HEK293 (cell line): Measurements from ENCODE around the gene SLC35F3.

Source experiments
- CTCF ChIA-PET: fragments of 350-600 bp; formaldehyde crosslinking; extraction: SDS; loops from one replicate; lab custom pipeline; 2021; ENCODE audit warnings: antibody characterized with exemption; lab: Yijun Ruan, JAX
- POLR2A ChIA-PET: fragments of 300-600 bp; formaldehyde crosslinking; extraction: SDS; loops from one replicate; lab custom pipeline; 2020; ENCODE audit warnings: antibody characterized with exemption, inconsistent platforms; lab: Yijun Ruan, JAX
- H3K27ac ChIP-seq: fragments of 200-500 bp; sonication (Bioruptor generic); 2 replicates; pipeline ENCODE4 v1.5.1; 2014; ENCODE audit warnings: low read depth, low read length, control low read depth, inconsistent platforms; ENCODE audit errors: extremely low read depth
- H3K36me3 ChIP-seq, 2 experiments: fragments of 200-500 bp in 1 of 2; sonication (Bioruptor generic) in 1 of 2; 1 replicate in 1 of 2; 2 replicates in 1 of 2; pipeline ENCODE4 v1.5.1; 2014 to 2017; ENCODE audit warnings: inconsistent platforms in 2 of 2, low read length in 2 of 2; ENCODE audit not compliant: control insufficient read depth in 2 of 2, insufficient read depth in 1 of 2
- H3K4me1 ChIP-seq: fragments of 200-500 bp; sonication (Bioruptor generic); 2 replicates; pipeline ENCODE4 v1.5.1; 2014; ENCODE audit warnings: mild to moderate bottlenecking, low read length, inconsistent platforms; ENCODE audit not compliant: control insufficient read depth, insufficient read depth
- H3K4me3 ChIP-seq: 2 replicates; pipeline ENCODE4 v1.5.1; 2011; ENCODE audit warnings: low read depth, mild to moderate bottlenecking, control low read depth, low read length, moderate library complexity
- H3K9me3 ChIP-seq: fragments of 200-500 bp; sonication (Bioruptor generic); 2 replicates; pipeline ENCODE4 v1.5.1; 2014; ENCODE audit warnings: low read depth, low read length, inconsistent platforms; ENCODE audit not compliant: control insufficient read depth, insufficient read depth
- MEIS1 ChIP-seq: sonication (generic); formaldehyde crosslinking; IDR thresholded peaks from 2 replicates; pipeline ENCODE4 v1.8.1; 2022; ENCODE audit warnings: missing genetic modification reagents, mild to moderate bottlenecking, borderline replicate concordance
- SCRT1 ChIP-seq: fragments of 450-650 bp; formaldehyde crosslinking; IDR thresholded peaks from 2 replicates; pipeline ENCODE4 v1.5.1; 2016; ENCODE audit warnings: missing biosample characterization, missing genetic modification characterization, borderline replicate concordance
- ZBTB8A ChIP-seq: fragments of 450-650 bp; formaldehyde crosslinking; IDR thresholded peaks from 2 replicates; pipeline ENCODE4 v1.5.1; 2016; ENCODE audit warnings: missing biosample characterization, missing genetic modification characterization
- ZIC2 ChIP-seq: fragments of 450-650 bp; formaldehyde crosslinking; IDR thresholded peaks from 2 replicates; pipeline ENCODE4 v1.5.1; 2016; ENCODE audit warnings: missing biosample characterization, missing genetic modification characterization
- ZNF10 ChIP-seq: fragments of 450-650 bp; formaldehyde crosslinking; IDR thresholded peaks from 2 replicates; pipeline ENCODE4 v1.5.1; 2017; ENCODE audit warnings: missing biosample characterization, missing genetic modification characterization
- ZNF112 ChIP-seq: fragments of 450-650 bp; formaldehyde crosslinking; IDR thresholded peaks from 2 replicates; pipeline ENCODE4 v1.5.0; 2017; ENCODE audit warnings: missing biosample characterization, missing genetic modification characterization
- ZNF140 ChIP-seq: fragments of 450-650 bp; formaldehyde crosslinking; IDR thresholded peaks from 2 replicates; pipeline ENCODE4 v1.5.1; 2016; ENCODE audit warnings: missing biosample characterization, missing genetic modification characterization
- ZNF18 ChIP-seq: fragments of 450-650 bp; formaldehyde crosslinking; IDR thresholded peaks from 2 replicates; pipeline ENCODE4 v1.5.1; 2016; ENCODE audit warnings: missing biosample characterization, missing genetic modification characterization
- ZNF248 ChIP-seq: fragments of 450-650 bp; formaldehyde crosslinking; IDR thresholded peaks from 2 replicates; pipeline ENCODE4 v1.5.1; 2017; ENCODE audit warnings: missing biosample characterization, missing genetic modification characterization
- ZNF416 ChIP-seq: fragments of 450-650 bp; formaldehyde crosslinking; IDR thresholded peaks from 2 replicates; pipeline ENCODE4 v1.5.1; 2016; ENCODE audit warnings: missing biosample characterization, missing genetic modification characterization
- ZNF426 ChIP-seq: fragments of 450-650 bp; formaldehyde crosslinking; IDR thresholded peaks from 2 replicates; pipeline ENCODE4 v1.5.1; 2017; ENCODE audit warnings: missing biosample characterization, missing genetic modification characterization, mild to moderate bottlenecking, inconsistent platforms, moderate library complexity
- ZNF48 ChIP-seq: fragments of 450-650 bp; formaldehyde crosslinking; IDR thresholded peaks from 2 replicates; pipeline ENCODE4 v1.5.1; 2016; ENCODE audit warnings: missing biosample characterization, missing genetic modification characterization
- ZNF521 ChIP-seq: fragments of 450-650 bp; formaldehyde crosslinking; IDR thresholded peaks from 2 replicates; pipeline ENCODE4 v1.5.1; 2017; ENCODE audit warnings: missing biosample characterization, mild to moderate bottlenecking, missing genetic modification characterization
- ZNF624 ChIP-seq: fragments of 450-650 bp; formaldehyde crosslinking; IDR thresholded peaks from 2 replicates; pipeline ENCODE4 v1.5.1; 2017; ENCODE audit warnings: missing biosample characterization, missing genetic modification characterization
- ZNF626 ChIP-seq: fragments of 450-650 bp; sonication (Bioruptor Pico); formaldehyde crosslinking; IDR thresholded peaks from 2 replicates; pipeline ENCODE4 v1.5.1; 2018; ENCODE audit warnings: missing biosample characterization, missing genetic modification characterization, inconsistent platforms
- ZNF639 ChIP-seq: fragments of 450-650 bp; formaldehyde crosslinking; IDR thresholded peaks from 2 replicates; pipeline ENCODE4 v1.5.1; 2016; ENCODE audit warnings: missing biosample characterization, missing genetic modification characterization
- ZNF704 ChIP-seq: fragments of 450-650 bp; formaldehyde crosslinking; IDR thresholded peaks from 2 replicates; pipeline ENCODE4 v1.5.1; 2016; ENCODE audit warnings: missing biosample characterization, missing genetic modification characterization
- ZNF747 ChIP-seq: fragments of 450-650 bp; formaldehyde crosslinking; IDR thresholded peaks from 2 replicates; pipeline ENCODE4 v1.5.1; 2016; ENCODE audit warnings: missing biosample characterization, missing genetic modification characterization
- ZNF777 ChIP-seq: fragments of 450-650 bp; formaldehyde crosslinking; IDR thresholded peaks from 2 replicates; pipeline ENCODE4 v1.5.1; 2017; ENCODE audit warnings: missing biosample characterization, missing genetic modification characterization, borderline replicate concordance
- ZNF837 ChIP-seq: fragments of 450-650 bp; formaldehyde crosslinking; IDR thresholded peaks from 2 replicates; pipeline ENCODE4 v1.5.1; 2016; ENCODE audit warnings: missing biosample characterization, missing genetic modification characterization
- ZXDB ChIP-seq: fragments of 450-650 bp; formaldehyde crosslinking; IDR thresholded peaks from 2 replicates; pipeline ENCODE4 v1.5.1; 2016; ENCODE audit warnings: missing biosample characterization, missing genetic modification characterization
- TF ChIP-seq, protein P1 (sequence below): fragments of 450-650 bp; formaldehyde crosslinking; IDR thresholded peaks from 2 replicates; pipeline ENCODE4 v1.5.1; 2017; ENCODE audit warnings: missing biosample characterization, missing genetic modification characterization

The SLC35F3 gene

DNA sequence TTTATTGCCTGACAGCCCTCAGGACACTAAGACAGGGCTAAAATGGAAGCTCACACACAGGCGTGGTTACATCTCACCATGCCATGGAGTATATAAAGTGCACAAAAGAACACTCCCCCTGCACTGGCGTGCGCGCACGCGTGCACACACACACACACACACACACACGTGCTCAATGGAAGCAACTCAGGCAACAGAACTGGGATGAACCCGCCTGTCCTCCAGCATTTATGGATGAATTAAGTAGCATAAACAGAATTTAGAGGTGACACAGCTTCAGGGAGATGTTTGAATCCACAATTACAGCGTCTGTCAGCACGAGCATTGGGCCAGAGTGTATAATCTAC is 322.3 kb downstream of the SLC35F3 start:
- CTCF ChIA-PET: interaction anchor here (0.6 to 2.8 kb wide), 4 partner anchors 12 to 923 kb away, joined by 3 to 16 read pairs (median 10); no protein-coding TSS in a partner anchor
- POLR2A ChIA-PET: interaction anchor here (0.7 kb wide), 1 partner anchor 394 kb away, joined by 3 read pairs; no protein-coding TSS in a partner anchor
- TF ChIP-seq ZNF48 (tag by site-specific recombination): no peak
- no peak for TF ChIP-seq ZNF747 (tag by site-specific recombination)
- no peak for TF ChIP-seq ZNF624 (tag by site-specific recombination)
- no peak for TF ChIP-seq ZXDB
- no peak for TF ChIP-seq ZNF777 (tag by site-specific recombination)

GRCh38 chr1:234229581-234230387 is 325.3 kb downstream of the SLC35F3 start:
- no peak overlapping the region for H3K4me3 ChIP-seq
- ChIA-PET CTCF (interaction anchor here (0.7 to 2.2 kb wide), 3 partner anchors 8 to 33 kb away, joined by 3 to 11 read pairs (median 4); no protein-coding TSS in a partner anchor), POLR2A (no interaction called here)
- H3K27ac ChIP-seq: no peak overlapping the region
- TF ChIP-seq ZNF10 (tag by site-specific recombination) (no peak), ZNF248 (tag by site-specific recombination) (no peak)
- TF ChIP-seq, all 188 proteins: peak for 0
- Histone ChIP-seq H3K4me1 (no peaks in the 10 kb centered on the region), H3K9me3 (no peaks in the 10 kb centered on the region), H3K36me3 (no peaks in the 10 kb centered on the region)

More for the DNA sequence above, 322.3 kb downstream of the SLC35F3 start:
- Histone ChIP-seq H3K36me3 (no peaks in the 10 kb centered on the region), H3K27ac (no peak overlapping the region), H3K4me3 (no peak overlapping the region), H3K4me1 (no peaks in the 10 kb centered on the region), H3K9me3 (no peaks in the 10 kb centered on the region)

- Histone ChIP-seq H3K4me1 (no peaks in the 10 kb centered on the region), H3K36me3 (no peaks in the 10 kb centered on the region), H3K27ac (no peak overlapping the region)
- POLR2A ChIA-PET: no interaction called here
- TF ChIP-seq ZNF639 (no peak), ZBTB8A (tag by site-specific recombination) (no peak), ZNF626 (tag by site-specific recombination) (no peak), ZNF704 (tag by site-specific recombination) (no peak), ZNF837 (no peak), SCRT1 (tag by site-specific recombination) (no peak), ZNF521 (no peak), ZIC2 (tag by site-specific recombination) (no peak), ZNF416 (tag by site-specific recombination) (no peak), ZNF112 (tag by site-specific recombination) (no peak), ZNF18 (tag by site-specific recombination) (no peak), ZNF140 (tag by site-specific recombination) (no peak), MEIS1 (CRISPR knock-in tag) (no peak), ZNF426 (tag by site-specific recombination) (no peak)
- TF ChIP-seq, protein P1, sequence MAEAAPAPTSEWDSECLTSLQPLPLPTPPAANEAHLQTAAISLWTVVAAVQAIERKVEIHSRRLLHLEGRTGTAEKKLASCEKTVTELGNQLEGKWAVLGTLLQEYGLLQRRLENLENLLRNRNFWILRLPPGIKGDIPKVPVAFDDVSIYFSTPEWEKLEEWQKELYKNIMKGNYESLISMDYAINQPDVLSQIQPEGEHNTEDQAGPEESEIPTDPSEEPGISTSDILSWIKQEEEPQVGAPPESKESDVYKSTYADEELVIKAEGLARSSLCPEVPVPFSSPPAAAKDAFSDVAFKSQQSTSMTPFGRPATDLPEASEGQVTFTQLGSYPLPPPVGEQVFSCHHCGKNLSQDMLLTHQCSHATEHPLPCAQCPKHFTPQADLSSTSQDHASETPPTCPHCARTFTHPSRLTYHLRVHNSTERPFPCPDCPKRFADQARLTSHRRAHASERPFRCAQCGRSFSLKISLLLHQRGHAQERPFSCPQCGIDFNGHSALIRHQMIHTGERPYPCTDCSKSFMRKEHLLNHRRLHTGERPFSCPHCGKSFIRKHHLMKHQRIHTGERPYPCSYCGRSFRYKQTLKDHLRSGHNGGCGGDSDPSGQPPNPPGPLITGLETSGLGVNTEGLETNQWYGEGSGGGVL (tag by site-specific recombination): no peak
- TF ChIP-seq, all 188 proteins: peak for 0
- no peaks in the 10 kb centered on the region for H3K9me3 ChIP-seq
- CTCF ChIA-PET: interaction anchor here (1.1 to 2.2 kb wide), 2 partner anchors 9 to 17 kb away, joined by 4 to 11 read pairs; no protein-coding TSS in a partner anchor
- no peak overlapping the region for H3K4me3 ChIP-seq
Observed at GRCh38 chr1:234230414-234230862, 326.0 kb downstream of the SLC35F3 start.
